Thyroid gland (tissue), 4 donors: Measurements from ENCODE around the gene OMD. TPM values are rescaled to one million over a fixed set of nuclear protein-coding genes. Genes with fewer than 3 reads are reported as not detected.
"Not testable (repeated sequence)": the region's sequence is repeated elsewhere in the genome, so short reads cannot be mapped to it uniquely, and the experiment has no call there.

ENCODE experiments used
- DNase-seq, 2 donors: peaks; one replicate each; pipeline ENCODE4 v3.0.0-alpha.2; 2019
- H3K27ac ChIP-seq, 3 donors: fragments of 200-600 bp; sonication (generic); 1 replicate in 2 of 3; 2 replicates in 1 of 3; pipeline ENCODE4 v1.5.1; 2016 to 2019; ENCODE audit warnings: mild to moderate bottlenecking in 1 of 3, moderate library complexity in 1 of 3
- H3K27me3 ChIP-seq: fragments of 200-600 bp; sonication (generic); one replicate; pipeline ENCODE4 v1.5.1; 2019
- H3K36me3 ChIP-seq, 2 donors: fragments of 200-600 bp; sonication (generic); one replicate each; pipeline ENCODE4 v1.5.1; 2016 to 2019
- H3K4me1 ChIP-seq, 2 donors: fragments of 200-600 bp; sonication (generic); one replicate each; pipeline ENCODE4 v1.5.1; 2017 to 2019
- H3K4me3 ChIP-seq, 3 donors: fragments of 200-600 bp; sonication (generic); replicated peaks in 1 of 3; 1 replicate in 2 of 3; 2 replicates in 1 of 3; pipeline ENCODE4 v1.5.1; 2016; ENCODE audit warnings: mild to moderate bottlenecking in 1 of 3
- H3K9me3 ChIP-seq: fragments of 200-600 bp; sonication (generic); one replicate; pipeline ENCODE4 v1.5.1; 2017
- CTCF ChIP-seq, 6 experiments: fragments of 200-600 bp in 3 of 6; fragments of 450-650 bp in 3 of 6; sonication (generic) in 3 of 6; IDR thresholded peaks; one replicate each; pipeline ENCODE4 v1.5.1; 2016 to 2019; ENCODE audit warnings: antibody characterized with exemption in 6 of 6, mild to moderate bottlenecking in 2 of 6, inconsistent platforms in 1 of 6, moderate library complexity in 1 of 6
- POLR2A ChIP-seq, 2 donors: fragments of 450-650 bp; IDR thresholded peaks; one replicate each; pipeline ENCODE4 v1.6.1; 2017; ENCODE audit warnings: antibody characterized with exemption in 2 of 2, mild to moderate bottlenecking in 2 of 2, moderate library complexity in 1 of 2
- WGBS, 2 donors: methylation state at CpG; one replicate each; pipeline ENCODE4 v1.1.5; 2017; 5-methylcytosine and 5-hydroxymethylcytosine counted together
- intact Hi-C: fragments of 100-400 bp; cut with DNase I; formaldehyde crosslinking; loops from one replicate; pipeline ENCODE4 v1.15.1; 2023
- total RNA-seq, 4 donors: library from RNA; depleted of rRNA; stranded (reverse); fragments of >200 nt; gene quantifications; one replicate each; pipeline ENCODE4 v1.2.3, GENCODE V29; 2016

Gene OMD
- total RNA-seq, 4 donors from 2014 or later: 6.0 to 52.4 (median 16.6) TPM

- no peaks in the 10 kb centered on the region for H3K9me3 ChIP-seq
- no peaks in the 10 kb centered on the region for H3K27me3 ChIP-seq
- 75 to 81% methylated on average over 2 of the region's 2 CpGs for WGBS, 2 donors
- TF ChIP-seq POLR2A (IDR thresholded peaks at IDR 0.05) (no peak), CTCF (IDR thresholded peaks at IDR 0.05) (no peak)
- intact Hi-C loops: no loop called here
- no peaks in the 10 kb centered on the region for H3K36me3 ChIP-seq
- H3K27ac ChIP-seq: no peak overlapping the region
- no peaks in the 10 kb centered on the region for H3K4me1 ChIP-seq
- no peak overlapping the region for H3K4me3 ChIP-seq
- no peak for DNase-seq
These were observed 1.5 kb downstream of the OMD start for GRCh38 chr9:92422611-92423338.

- Histone ChIP-seq H3K4me1 (no peaks in the 10 kb centered on the region), H3K4me3 (no peak overlapping the region), H3K27ac (no peak overlapping the region), H3K9me3 (no peaks in the 10 kb centered on the region), H3K27me3 (no peaks in the 10 kb centered on the region), H3K36me3 (no peaks in the 10 kb centered on the region)
- WGBS, 2 donors: 71% methylated on average over 1 of the region's 1 CpG
- DNase-seq: no peak
- TF ChIP-seq POLR2A (IDR thresholded peaks at IDR 0.05) (no peak), CTCF (IDR thresholded peaks at IDR 0.05) (no peak)
- intact Hi-C loops: no loop called here
These were observed 9.7 kb downstream of the OMD start for GRCh38 chr9:92414566-92414965.

- H3K4me1 ChIP-seq, H3K4me3 ChIP-seq, intact Hi-C loops, H3K27me3 ChIP-seq, H3K9me3 ChIP-seq, H3K27ac ChIP-seq, DNase-seq, H3K36me3 ChIP-seq: not testable (repeated sequence)
- 87% methylated on average over 4 of the region's 4 CpGs for WGBS, 2 donors
These were observed 13.1 kb downstream of the OMD start for GRCh38 chr9:92411157-92411556.

GRCh38 chr9:92408747-92409478 lies 15.4 kb downstream of the OMD start:
- Histone ChIP-seq H3K27me3 (no peaks in the 10 kb centered on the region), H3K27ac (no peak overlapping the region), H3K9me3 (no peaks in the 10 kb centered on the region), H3K4me3 (no peak overlapping the region), H3K36me3 (no peaks in the 10 kb centered on the region), H3K4me1 (no peaks in the 10 kb centered on the region)
- no peak for DNase-seq
- intact Hi-C loops: no loop called here
- WGBS, 2 donors: 92 to 94% methylated on average over 2 of the region's 2 CpGs
- TF ChIP-seq POLR2A (IDR thresholded peaks at IDR 0.05) (no peak), CTCF (IDR thresholded peaks at IDR 0.05) (no peak)

- no peak overlapping the region for H3K27ac ChIP-seq
- no peak for DNase-seq
- no peaks in the 10 kb centered on the region for H3K9me3 ChIP-seq
- intact Hi-C loops: no loop called here
- H3K4me3 ChIP-seq: no peak overlapping the region
- no peak for TF ChIP-seq CTCF (IDR thresholded peaks at IDR 0.05)
- no peak for TF ChIP-seq POLR2A (IDR thresholded peaks at IDR 0.05)
- H3K36me3 ChIP-seq: no peaks in the 10 kb centered on the region
- H3K27me3 ChIP-seq: no peaks in the 10 kb centered on the region
- H3K4me1 ChIP-seq: no peaks in the 10 kb centered on the region
- 95 to 98% methylated on average over 2 of the region's 2 CpGs for WGBS, 2 donors
These were observed 16.5 kb downstream of the OMD start for GRCh38 chr9:92407818-92408217.
